ENCODE results near the gene ADGRG3. TPM values are rescaled to one million over a fixed set of nuclear protein-coding genes. Genes with fewer than 3 reads are reported as not detected.

The ADGRG3 gene
- total and polyA plus RNA-seq, 2 of the 13 experiments (the other 11 are each of a cell fraction or from before 2014, with no cell fraction given), result 2.7 to 11.8 TPM

- TF ChIP-seq ZBTB40 (IDR thresholded peaks at IDR 0.05), result no peak
- TF ChIP-seq ZBTB40 (CRISPR knock-in tag; IDR thresholded peaks at IDR 0.05), result 0 out of 2 replicates have a peak, but pooled peaks have one; percentile 25
- TF ChIP-seq ZFP36L1 (CRISPR knock-in tag; IDR thresholded peaks at IDR 0.05), result no peak
- TF ChIP-seq ZNF275 (CRISPR knock-in tag; IDR thresholded peaks at IDR 0.05; ENCODE audit: borderline replicate concordance), result no peak
- 0 out of 2 replicates have a peak, but pooled peaks have one; percentile 52 for TF ChIP-seq ZC3H4 (CRISPR knock-in tag; IDR thresholded peaks at IDR 0.05; ENCODE audit: borderline replicate concordance)
- TF ChIP-seq ZFP1 (CRISPR knock-in tag; IDR thresholded peaks at IDR 0.05), result 0 out of 2 replicates have a peak, but pooled peaks have one; percentile 20
- no peak for TF ChIP-seq MATR3 (CRISPR knock-in tag; IDR thresholded peaks at IDR 0.05)
- no peak for TF ChIP-seq ZNF781 (CRISPR knock-in tag; IDR thresholded peaks at IDR 0.05; ENCODE audit: borderline replicate concordance, not compliant biosample characterization)
- TF ChIP-seq MEIS1 (CRISPR knock-in tag; IDR thresholded peaks at IDR 0.05; ENCODE audit: borderline replicate concordance), result peak; percentile 80; the same call in 1 of the 2 replicates
- peak; percentile 87 for TF ChIP-seq ARNT2 (CRISPR knock-in tag; IDR thresholded peaks at IDR 0.05; ENCODE audit: low read depth)
- TF ChIP-seq RFX3 (CRISPR knock-in tag; IDR thresholded peaks at IDR 0.05), result no peak
- no peak; the same call in 1 of the 2 replicates for TF ChIP-seq ZNF773 (CRISPR knock-in tag; IDR thresholded peaks at IDR 0.05; ENCODE audit: borderline replicate concordance)
- TF ChIP-seq HNRNPH1 (optimal IDR thresholded peaks at IDR 0.05; ENCODE audit: low read depth, low read length), result no peak
- TF ChIP-seq ZBTB37 (CRISPR knock-in tag; IDR thresholded peaks at IDR 0.05), result no peak
- no peak for TF ChIP-seq MYNN (CRISPR knock-in tag; IDR thresholded peaks at IDR 0.05; ENCODE audit: low read depth)
- peak; percentile 74; the same call in 1 of the 2 replicates for TF ChIP-seq ONECUT2 (CRISPR knock-in tag; IDR thresholded peaks at IDR 0.05)
- peak; percentile 96 for TF ChIP-seq HOXA5 (CRISPR knock-in tag; IDR thresholded peaks at IDR 0.05)
These were observed 19.3 kb upstream of the ADGRG3 start (continued) for GRCh38 chr16:57648581-57649442.

Data from HepG2 (cell line).